Measurements from ENCODE around the gene CLEC2A.
"Not testable (repeated sequence)": the region's sequence is repeated elsewhere in the genome, so short reads cannot be mapped to it uniquely, and the experiment has no call there.

The CLEC2A gene

DNA sequence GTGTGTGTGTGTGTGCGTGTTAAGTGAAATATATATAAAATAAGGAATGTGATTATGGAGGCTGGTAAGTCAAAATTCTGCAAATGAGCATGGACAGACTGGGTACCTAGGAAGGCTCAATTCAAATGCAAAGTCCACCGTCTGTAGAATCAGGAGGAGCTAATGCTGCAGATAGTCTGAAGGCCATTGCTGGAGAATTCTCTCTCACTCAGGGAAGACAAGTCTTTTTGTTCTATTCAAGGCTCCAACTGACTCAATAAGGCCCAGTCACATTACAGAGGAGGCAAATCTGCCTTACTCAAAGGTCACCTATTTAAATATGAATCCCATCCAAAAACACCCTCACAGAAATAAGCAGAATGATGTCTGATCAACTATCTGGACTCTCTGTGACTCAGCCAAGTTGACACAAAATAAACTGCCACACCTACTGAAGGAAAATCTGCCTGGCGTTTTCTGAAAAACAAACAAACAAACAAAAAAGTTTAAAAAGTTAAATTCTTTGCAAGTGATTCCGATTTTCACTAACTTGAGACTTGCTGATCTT, 51.6 kb downstream of the CLEC2A start:
- no peak for DNase-seq

DNA sequence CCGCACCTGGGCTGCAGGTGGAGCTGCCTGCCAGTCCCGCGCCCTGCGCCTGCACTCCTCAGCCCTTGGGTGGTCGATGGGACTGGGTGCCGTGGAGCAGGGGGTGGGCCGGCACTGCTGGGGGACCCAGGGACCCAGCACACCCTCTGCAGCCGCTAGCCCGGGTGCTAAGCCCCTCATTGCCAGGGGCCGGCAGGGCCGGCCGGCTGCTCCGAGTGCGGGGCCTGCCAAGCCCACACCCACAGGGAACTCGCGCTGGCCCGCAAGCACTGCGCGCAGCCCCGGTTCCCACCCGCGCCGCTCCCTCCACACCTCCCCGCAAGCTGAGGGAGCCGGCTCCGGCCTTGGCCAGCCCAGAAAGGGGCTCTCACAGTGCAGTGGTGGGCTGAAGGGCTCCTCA, 56.0 kb downstream of the CLEC2A start:
- DNase-seq = not testable (repeated sequence)

DNA sequence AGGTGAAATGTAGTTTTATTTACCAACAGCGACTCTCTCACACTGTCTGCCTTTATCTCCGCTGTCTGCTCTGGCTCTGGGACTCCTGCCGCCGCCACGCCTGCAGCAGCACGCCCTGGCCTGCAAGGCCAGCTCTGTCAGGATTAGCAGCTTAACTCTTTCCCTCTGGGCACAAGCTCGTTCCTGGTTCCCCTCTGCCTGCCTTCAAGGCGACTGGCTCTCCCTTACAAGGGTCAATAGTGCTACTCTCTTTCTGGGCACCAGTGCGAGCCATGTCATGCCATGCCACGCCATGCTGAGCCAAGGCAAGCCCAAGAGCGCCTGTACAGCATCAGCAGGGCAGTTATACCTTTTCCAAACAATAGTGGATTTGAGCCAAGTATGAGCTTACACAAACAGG, 59.4 kb downstream of the CLEC2A start:
- DNase-seq = no peak

DNA sequence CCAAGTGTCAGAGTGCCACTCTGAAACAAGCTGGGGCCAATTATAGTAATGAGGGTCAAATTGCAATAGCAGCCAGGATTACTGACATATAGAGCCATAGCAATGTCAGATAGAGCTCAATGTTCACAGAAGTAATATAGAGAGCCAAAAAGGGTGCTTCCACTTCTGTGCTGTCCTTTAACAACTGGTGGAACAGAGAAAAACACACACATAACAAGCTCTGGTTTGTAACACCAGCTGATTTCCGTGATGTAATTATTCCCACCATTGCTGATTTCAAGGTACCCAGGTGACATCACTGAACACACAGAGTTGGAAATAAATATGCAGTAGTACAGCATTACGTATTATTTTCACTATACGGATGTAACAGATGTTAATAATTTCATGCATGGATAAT, 60.0 kb downstream of the CLEC2A start:
- DNase-seq = no peak

DNA sequence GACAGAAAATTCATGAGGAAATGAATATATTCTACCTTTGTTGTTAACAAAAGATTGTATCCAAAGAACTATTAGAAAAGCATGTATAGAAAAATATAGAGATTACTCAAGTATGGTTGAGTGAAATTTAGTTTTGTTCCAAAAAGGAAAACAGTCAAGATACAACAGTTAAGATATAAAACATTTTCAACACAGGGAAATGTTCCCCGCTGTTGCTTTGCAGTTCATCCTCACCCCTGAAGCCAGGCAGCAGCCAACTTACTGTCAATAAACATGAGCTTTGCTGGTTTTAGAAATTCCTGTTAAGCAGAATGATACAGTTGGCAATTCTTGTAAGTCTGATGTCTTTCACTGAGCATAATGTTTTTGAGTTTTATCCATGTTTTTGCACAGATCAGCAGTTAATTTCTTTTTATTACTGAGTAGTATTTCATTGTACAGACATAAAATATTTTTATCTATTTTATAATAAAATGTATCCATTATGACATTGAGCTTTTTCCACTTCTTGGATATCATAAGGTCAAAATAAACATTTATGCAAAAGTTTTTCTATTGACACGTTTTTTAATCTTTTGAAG, 61.8 kb downstream of the CLEC2A start:
- DNase-seq = peak; percentile 6

DNA sequence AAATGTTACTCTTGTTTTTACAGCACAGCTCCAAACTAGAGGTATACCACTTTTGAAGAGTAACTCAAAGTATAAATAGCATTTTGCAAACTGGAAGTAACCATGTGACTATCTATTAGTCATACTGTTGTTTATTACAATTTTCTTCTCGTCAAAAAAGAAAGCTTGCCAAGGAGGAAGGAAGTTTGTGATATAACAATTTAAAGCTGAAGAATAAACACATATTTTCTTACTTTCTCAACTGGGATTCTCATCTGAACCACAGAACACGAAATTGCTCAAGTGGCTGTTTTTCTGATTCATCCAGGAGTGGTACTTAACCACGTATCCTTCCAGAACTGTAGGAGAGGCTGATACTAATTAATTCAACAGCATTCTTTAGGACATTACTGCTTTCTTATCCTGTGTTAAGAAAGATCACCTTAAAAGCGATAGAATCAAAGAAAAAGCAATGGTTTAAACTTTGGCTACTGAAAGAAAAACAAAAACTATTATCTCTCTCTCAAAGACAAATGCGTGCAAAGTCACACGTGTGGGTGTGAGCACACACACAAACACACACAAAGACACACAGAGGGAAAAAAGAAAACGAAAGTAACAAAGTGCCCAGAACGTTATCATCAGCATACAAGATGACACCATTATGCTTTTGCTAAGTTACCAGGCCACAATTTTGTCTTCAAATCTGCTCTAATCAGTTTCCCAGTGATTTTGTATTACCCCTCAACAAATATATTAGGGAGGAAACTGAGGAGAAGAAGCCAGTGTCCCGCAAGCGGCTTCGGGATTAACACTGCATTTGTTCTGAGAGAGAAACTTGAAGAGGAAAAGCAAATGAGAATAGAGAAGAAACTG, 62.6 kb downstream of the CLEC2A start, which contains the start of gene CLEC2B:
TSS of gene CLEC2B (minus strand) at position 48 of the 855 bp plus-strand sequence.
- DNase-seq = peak; percentile 42

DNA sequence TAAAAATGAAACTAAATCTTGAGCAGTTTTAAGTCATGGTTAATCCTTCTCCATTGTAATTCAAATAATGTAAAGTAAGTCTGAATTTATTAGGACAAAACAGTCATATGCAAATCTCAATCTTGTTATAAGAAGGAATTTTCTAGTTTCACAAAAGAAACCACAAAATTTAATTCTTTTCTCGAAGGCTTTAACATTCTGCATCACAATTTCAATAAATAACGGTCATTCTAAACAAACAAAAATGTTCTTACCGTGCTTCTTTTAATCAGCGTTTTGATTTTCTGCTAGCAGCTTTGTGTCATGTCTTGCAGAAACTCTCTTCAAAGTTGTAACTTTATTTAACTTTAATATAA, 63.2 kb downstream of the CLEC2A start:
- DNase-seq = no peak

DNA sequence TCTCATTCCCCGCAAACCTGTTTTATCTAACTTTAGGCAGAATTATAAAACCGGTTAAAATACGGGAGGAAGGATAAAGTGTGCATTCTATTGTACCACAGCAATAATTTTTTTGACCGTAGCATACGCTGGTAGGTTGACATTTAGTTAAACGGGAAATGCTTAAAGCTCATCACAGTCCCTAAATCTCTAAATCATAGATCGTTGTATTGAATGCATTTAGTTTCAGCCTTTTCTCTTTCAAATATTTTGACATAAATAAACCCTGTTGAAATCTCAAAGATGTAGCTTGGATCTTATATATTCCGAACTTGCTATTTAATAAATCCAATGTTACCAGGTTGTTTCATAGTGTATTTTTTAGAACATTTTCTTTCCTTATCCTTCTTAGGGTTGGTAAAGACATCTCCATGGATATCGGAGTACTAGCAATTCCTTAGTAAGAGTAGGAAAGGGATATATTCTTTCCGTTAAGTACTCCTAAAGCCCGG, 63.8 kb downstream of the CLEC2A start:
- DNase-seq = no peak

DNA sequence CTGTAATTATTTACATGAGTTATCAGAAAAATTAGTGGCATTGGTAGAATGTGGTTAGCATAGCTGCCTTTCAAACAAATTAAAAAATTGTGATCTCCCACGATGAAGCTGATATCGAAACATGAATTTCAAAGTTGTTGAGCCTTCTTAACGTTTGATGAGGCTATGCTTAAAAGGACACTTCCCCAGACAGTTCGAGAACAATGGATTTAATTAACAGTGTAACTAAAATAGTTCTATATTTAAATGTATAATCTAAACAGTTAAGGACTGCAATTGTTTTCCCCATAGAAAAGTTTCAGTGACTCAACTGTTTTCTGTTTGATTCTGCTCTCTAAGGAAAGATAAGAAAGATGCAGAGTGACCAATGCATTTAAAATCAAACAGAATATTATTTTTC, 64.6 kb downstream of the CLEC2A start:
- no peak for DNase-seq

DNA sequence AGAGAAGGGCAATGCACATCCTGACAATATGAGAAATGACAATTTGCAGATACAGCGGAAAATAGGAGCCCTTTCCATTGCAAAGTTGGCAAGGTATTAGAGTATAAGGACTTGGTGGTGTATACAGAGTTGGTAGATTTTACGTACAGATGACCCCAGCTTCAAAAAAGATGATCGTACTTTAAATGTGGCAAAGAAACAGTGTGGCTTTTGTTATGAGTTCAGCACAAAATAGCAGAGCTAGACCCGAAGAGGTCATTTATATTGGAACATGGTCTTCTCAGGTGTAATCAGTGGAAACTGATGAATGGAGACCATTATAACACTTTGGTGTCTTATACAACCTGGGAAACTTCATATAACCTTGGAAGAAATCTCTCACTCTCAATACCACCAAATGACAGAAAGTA, 65.3 kb downstream of the CLEC2A start:
- DNase-seq = no peak

DNA sequence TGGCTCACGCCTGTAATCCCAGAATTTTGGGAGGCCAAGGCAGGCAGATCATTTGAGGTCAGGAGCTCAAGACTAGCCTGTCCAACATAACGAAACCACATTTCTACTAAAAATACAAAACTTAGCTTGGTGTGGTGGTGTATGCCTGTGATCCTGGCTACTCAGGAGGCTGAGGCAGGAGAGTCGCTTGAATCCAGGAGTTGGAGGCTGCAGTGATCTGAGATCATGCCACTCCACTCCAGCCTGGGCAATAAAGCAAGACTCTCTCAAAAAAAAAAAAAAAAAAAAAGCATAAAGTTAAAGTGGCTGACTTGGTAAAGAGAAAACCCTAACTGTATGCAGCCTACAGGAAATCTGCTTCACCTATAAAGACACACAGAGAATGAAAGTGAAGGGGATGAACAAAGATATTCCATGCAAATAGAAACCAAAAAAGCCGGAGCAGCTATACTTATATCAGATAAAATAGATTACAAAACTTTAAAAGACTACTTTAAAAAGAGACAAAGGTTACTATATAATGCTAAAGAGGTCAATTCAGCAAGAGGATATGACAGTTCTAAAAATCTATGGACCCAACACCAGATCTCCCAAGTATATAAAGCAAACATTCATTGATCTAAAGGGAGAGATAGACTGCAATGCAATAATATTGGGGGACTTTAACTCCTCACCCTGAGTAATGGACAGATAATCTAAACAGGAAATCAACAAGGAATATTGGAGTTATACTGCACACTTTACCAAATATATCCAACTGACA, 67.1 kb downstream of the CLEC2A start:
- DNase-seq = peak; percentile 10

Data from stimulated activated CD4-positive, alpha-beta T cell treated with anti-CD3 and anti-CD28 coated beads, Interleukin-15, amount 100 ng/mL, for 24 hours (primary cell).